Measurements from ENCODE around the gene MMP2.

MMP2 gene

DNA sequence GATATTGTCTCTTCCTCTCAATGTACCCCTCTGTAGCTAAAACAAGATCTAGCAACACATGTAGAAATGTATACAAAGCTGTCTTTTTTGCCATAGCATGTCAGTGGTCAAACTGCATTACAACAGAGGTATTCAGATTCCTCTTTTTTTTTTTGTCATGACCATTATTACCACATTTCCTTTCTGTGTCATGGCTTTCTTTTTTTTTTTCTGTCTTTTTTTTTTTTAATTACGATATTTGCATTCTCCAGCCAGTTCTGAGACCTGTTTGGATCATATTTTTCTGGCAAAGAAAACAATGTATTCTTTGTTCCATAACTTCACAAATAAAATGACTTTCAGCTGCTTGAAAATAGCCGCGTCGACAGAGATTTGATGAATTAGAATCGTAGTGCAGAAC is 60.1 kb downstream of the MMP2 start:
- no peak overlapping the region for H3K4me3 ChIP-seq (replicated peaks; ENCODE audit: low read depth, low read length)
- TF ChIP-seq, protein P1, sequence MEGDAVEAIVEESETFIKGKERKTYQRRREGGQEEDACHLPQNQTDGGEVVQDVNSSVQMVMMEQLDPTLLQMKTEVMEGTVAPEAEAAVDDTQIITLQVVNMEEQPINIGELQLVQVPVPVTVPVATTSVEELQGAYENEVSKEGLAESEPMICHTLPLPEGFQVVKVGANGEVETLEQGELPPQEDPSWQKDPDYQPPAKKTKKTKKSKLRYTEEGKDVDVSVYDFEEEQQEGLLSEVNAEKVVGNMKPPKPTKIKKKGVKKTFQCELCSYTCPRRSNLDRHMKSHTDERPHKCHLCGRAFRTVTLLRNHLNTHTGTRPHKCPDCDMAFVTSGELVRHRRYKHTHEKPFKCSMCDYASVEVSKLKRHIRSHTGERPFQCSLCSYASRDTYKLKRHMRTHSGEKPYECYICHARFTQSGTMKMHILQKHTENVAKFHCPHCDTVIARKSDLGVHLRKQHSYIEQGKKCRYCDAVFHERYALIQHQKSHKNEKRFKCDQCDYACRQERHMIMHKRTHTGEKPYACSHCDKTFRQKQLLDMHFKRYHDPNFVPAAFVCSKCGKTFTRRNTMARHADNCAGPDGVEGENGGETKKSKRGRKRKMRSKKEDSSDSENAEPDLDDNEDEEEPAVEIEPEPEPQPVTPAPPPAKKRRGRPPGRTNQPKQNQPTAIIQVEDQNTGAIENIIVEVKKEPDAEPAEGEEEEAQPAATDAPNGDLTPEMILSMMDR (IDR thresholded peaks at IDR 0.05; ENCODE audit: low read depth, low read length, missing control alignments): no peak
- DNase-seq (ENCODE audit: extremely low read depth, low read depth): no peak

DNA sequence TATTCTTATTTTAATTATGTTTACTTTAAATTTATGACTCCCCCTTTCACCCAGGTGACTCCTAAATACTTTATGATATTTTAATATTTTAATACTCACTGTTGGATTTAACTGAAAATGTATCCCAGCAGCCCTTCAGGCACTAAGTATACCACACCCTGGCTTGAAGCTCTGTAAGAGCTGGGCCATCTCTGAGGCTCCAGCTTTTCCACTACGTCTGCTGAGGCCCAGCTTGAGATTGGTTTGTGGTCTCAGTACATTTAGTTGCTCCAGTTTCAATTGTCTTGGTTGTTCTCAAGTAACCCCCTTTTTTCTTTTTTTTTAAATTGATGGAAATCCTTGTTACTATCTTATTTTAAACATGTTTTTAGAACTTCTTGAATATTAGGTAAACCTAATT is 60.5 kb downstream of the MMP2 start:
- TF ChIP-seq, protein P1 (IDR thresholded peaks at IDR 0.05; ENCODE audit: low read depth, low read length, missing control alignments): no peak
- H3K4me3 ChIP-seq (replicated peaks; ENCODE audit: low read depth, low read length): no peak overlapping the region
- no peak for DNase-seq (ENCODE audit: extremely low read depth, low read depth)

DNA sequence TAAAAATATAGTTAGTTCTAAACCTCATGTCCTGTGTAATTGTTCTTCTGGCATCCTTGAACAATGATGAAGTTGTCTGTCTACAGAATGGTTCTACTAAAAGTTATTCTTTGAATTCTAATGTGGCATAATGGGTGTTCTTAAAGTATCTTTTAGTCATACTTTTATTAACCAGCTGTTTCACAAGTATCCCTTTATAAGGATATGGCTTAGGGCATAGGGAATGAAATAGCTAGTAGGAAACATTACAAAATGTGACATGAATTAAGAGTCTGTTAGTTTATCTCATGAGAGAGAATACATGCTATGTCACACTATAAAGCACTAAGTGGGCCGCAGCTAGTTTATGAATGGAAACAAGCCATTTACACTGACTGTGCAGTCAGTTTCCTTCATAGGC is 61.2 kb downstream of the MMP2 start:
- no peak for DNase-seq (ENCODE audit: extremely low read depth, low read depth)
- TF ChIP-seq, protein P1 (IDR thresholded peaks at IDR 0.05; ENCODE audit: low read depth, low read length, missing control alignments): no peak

DNA sequence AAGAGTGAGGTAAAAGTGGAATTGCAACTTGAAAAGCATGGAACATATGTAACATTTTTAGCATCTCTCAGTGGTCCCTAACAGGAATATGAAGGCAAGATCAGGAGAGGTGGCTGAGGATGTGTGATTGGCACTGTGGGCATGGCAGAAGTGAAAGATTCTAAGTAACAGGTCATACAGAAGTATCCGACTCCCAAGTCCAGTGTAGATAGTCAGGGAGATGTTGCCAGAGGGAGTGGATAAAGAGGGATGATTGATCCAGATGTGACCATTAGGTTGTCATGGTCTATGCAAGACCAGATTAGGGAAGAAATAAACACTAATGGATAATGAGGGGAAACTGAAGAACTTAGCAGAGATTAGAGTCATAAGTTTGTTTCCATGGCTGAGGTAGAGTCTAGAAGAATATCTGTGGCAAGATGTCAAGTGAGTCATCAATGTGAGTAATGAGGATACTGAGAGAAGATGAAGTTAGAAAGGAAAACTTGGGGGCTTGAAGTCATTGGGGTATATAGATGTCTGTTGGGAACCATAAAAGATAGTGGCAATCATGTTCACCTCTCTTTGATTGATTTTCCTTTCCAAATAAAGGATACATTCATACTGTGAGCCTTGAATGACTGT is 63.6 kb downstream of the MMP2 start:
- TF ChIP-seq, protein P1 (IDR thresholded peaks at IDR 0.05; ENCODE audit: low read depth, low read length, missing control alignments): no peak
- DNase-seq (ENCODE audit: extremely low read depth, low read depth): peak; percentile 32

More for the DNA sequence above, 61.2 kb downstream of the MMP2 start:
- no peak overlapping the region for H3K4me3 ChIP-seq (replicated peaks; ENCODE audit: low read depth, low read length)

DNA sequence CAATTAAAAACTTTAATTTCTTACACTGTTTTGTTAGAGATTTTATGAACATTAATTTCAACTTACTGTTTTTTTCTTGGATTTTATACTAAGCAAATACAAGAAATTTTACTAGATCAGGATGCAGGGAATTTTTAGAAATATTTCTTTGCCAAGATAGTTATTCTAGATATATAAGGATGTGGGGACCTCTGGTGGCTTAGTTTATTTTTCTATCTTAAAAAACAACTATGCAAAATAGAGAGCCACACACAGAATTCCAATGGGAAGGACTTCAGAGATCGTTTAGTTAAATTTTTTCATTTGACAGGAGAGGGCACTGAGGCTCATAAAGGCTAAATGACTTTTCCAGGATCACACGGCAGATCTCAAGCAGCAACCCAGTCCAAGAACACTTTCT is 64.5 kb downstream of the MMP2 start:
- H3K4me3 ChIP-seq (replicated peaks; ENCODE audit: low read depth, low read length): no peak overlapping the region
- TF ChIP-seq, protein P1 (IDR thresholded peaks at IDR 0.05; ENCODE audit: low read depth, low read length, missing control alignments): peak; percentile 14
- peak; percentile 16 for DNase-seq (ENCODE audit: extremely low read depth, low read depth)

More for the DNA sequence above, 63.6 kb downstream of the MMP2 start:
- H3K4me3 ChIP-seq (replicated peaks; ENCODE audit: low read depth, low read length): no peak overlapping the region

DNA sequence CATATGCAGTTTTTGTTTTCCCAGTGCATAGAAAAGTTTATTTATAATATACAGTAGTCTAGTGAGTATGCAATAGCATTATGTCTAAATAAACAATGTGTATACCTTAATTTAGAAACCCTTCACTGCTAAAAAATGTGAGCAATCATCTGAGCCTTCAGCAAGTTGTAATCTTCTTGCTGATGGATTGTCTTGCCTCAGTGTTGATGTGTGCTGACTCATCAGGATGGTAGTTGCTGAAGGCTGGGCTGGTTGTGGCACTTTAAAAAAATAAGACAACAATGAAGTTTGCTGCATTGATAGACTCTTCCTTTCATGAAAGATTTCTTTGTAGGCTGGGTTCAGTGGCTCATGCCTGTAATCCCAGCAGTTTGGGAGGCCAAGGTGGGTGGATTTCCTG is 73.6 kb downstream of the MMP2 start:
- no peak overlapping the region for H3K4me3 ChIP-seq (replicated peaks; ENCODE audit: low read depth, low read length)
- no peak for DNase-seq (ENCODE audit: extremely low read depth, low read depth)
- TF ChIP-seq, protein P1 (IDR thresholded peaks at IDR 0.05; ENCODE audit: low read depth, low read length, missing control alignments): no peak

DNA sequence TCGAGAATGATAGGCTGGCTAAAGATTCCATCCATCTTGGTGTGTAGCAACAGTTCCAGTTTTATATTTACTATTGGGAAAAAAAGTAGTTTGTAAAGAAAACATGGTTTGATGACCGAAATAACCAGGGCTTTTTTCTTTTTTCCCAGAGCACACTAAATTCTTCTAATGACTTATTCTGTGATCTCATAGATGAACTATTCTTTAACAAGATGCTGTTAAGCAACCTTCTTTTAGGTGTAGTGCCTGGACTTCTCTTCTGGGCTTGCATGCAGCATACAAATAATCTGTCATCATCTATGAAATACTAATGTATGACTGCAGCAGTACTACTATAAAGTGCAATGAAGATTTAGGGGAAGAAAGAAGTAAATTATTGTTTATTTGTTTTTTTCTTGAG is 76.4 kb downstream of the MMP2 start:
- H3K4me3 ChIP-seq (replicated peaks; ENCODE audit: low read depth, low read length): no peak overlapping the region
- DNase-seq (ENCODE audit: extremely low read depth, low read depth): no peak
- TF ChIP-seq, protein P1 (IDR thresholded peaks at IDR 0.05; ENCODE audit: low read depth, low read length, missing control alignments): no peak
